HG03159 (cell line): ENCODE data around the gene ADARB2.

Experiments
- ATAC-seq: cut with Tn5 transposase; IDR thresholded peaks from one replicate; pipeline ENCODE4 v1.9.1; 2021; ENCODE audit warnings: mild to moderate bottlenecking, moderate library complexity; ENCODE audit not compliant: unreplicated experiment

Gene ADARB2

GRCh38 chr10:1573981-1574380 is 163.3 kb downstream of the ADARB2 start:
- ATAC-seq: no peak

- ATAC-seq: no peak
Measured at GRCh38 chr10:1573334-1573969, 163.9 kb downstream of the ADARB2 start.

GRCh38 chr10:1572519-1573333 is 164.6 kb downstream of the ADARB2 start:
- ATAC-seq: no peak

GRCh38 chr10:1571587-1572237 is 165.6 kb downstream of the ADARB2 start:
- ATAC-seq: no peak

- ATAC-seq: no peak
Measured at GRCh38 chr10:1570416-1571051, 166.8 kb downstream of the ADARB2 start.

- ATAC-seq: no peak
Measured at GRCh38 chr10:1569208-1569607, 168.1 kb downstream of the ADARB2 start.

GRCh38 chr10:1567742-1568495 is 169.4 kb downstream of the ADARB2 start:
- ATAC-seq: no peak

- ATAC-seq: no peak
Measured at GRCh38 chr10:1567152-1567551, 170.2 kb downstream of the ADARB2 start.

GRCh38 chr10:1564791-1565190 is 172.5 kb downstream of the ADARB2 start:
- ATAC-seq: no peak

GRCh38 chr10:1563028-1563427 is 174.3 kb downstream of the ADARB2 start:
- ATAC-seq: no peak

GRCh38 chr10:1561731-1562337 is 175.5 kb downstream of the ADARB2 start:
- ATAC-seq: no peak

GRCh38 chr10:1560535-1561192 is 176.7 kb downstream of the ADARB2 start:
- no peak for ATAC-seq

GRCh38 chr10:1559761-1560160 is 177.6 kb downstream of the ADARB2 start:
- no peak for ATAC-seq

- no peak for ATAC-seq
Measured at GRCh38 chr10:1559311-1559710, 178.0 kb downstream of the ADARB2 start.

- no peak for ATAC-seq
Measured at GRCh38 chr10:1558906-1559305, 178.4 kb downstream of the ADARB2 start.

GRCh38 chr10:1557081-1557480 is 180.2 kb downstream of the ADARB2 start:
- no peak for ATAC-seq

- ATAC-seq: no peak
Measured at GRCh38 chr10:1556496-1556895, 180.8 kb downstream of the ADARB2 start.

GRCh38 chr10:1553951-1554350 is 183.4 kb downstream of the ADARB2 start:
- no peak for ATAC-seq

- ATAC-seq: no peak
Measured at GRCh38 chr10:1552881-1553670, 184.2 kb downstream of the ADARB2 start.
